K562 (cell line): ENCODE data around the gene CCDC106. TPM values are rescaled to one million over a fixed set of nuclear protein-coding genes. Genes with fewer than 3 reads are reported as not detected.

Experiments used
- ARID4B ChIP-seq: sonication (generic); formaldehyde crosslinking; IDR thresholded peaks from 2 replicates; pipeline ENCODE4 v1.8.0; 2022; ENCODE audit warnings: mild to moderate bottlenecking, missing genetic modification reagents
- ETS2 ChIP-seq: IDR thresholded peaks from 2 replicates; pipeline ENCODE4 v1.6.1; 2016; ENCODE audit warnings: borderline replicate concordance, missing genetic modification characterization, mild to moderate bottlenecking, moderate library complexity, missing compliant biosample characterization; ENCODE audit not compliant: poor library complexity, severe bottlenecking
- FOXK2 ChIP-seq, 2 experiments: fragments of 450-650 bp; IDR thresholded peaks in 1 of 2; conservative IDR thresholded peaks in 1 of 2; 2 replicates each; pipeline ENCODE4 v1.6.1; 2016; ENCODE audit warnings: low read depth in 2 of 2, mild to moderate bottlenecking in 1 of 2
- HIVEP1 ChIP-seq: fragments of 250-450 bp; sonication (Bioruptor Pico); IDR thresholded peaks from 2 replicates; pipeline ENCODE4 v1.4.0; 2020; ENCODE audit warnings: mild to moderate bottlenecking
- JUNB ChIP-seq: fragments of 450-650 bp; formaldehyde crosslinking; conservative IDR thresholded peaks from 2 replicates; pipeline ENCODE4 v1.4.0; 2020; ENCODE audit warnings: mild to moderate bottlenecking
- MCM5 ChIP-seq: fragments of 450-650 bp; IDR thresholded peaks from 2 replicates; pipeline ENCODE4 v1.6.1; 2016; ENCODE audit warnings: low read depth
- NR3C1 ChIP-seq: sonication (generic); formaldehyde crosslinking; IDR thresholded peaks from 2 replicates; pipeline ENCODE4 v1.8.1; 2022; ENCODE audit warnings: missing genetic modification reagents
- RFX5 ChIP-seq: IDR thresholded peaks from 2 replicates; pipeline ENCODE4 v1.6.1; 2011; ENCODE audit warnings: low read depth, mild to moderate bottlenecking, improper control_type of control experiment, low read length
- SNRNP70 ChIP-seq: fragments of 200-400 bp; formaldehyde crosslinking; optimal IDR thresholded peaks from 2 replicates; pipeline ENCODE3; 2017; ENCODE audit warnings: low read depth, low read length
- STAT5B ChIP-seq: fragments of 250-450 bp; sonication (Bioruptor Pico); IDR thresholded peaks from 2 replicates; pipeline ENCODE4 v1.8.0; 2021; ENCODE audit warnings: mild to moderate bottlenecking, inconsistent platforms
- ZNF239 ChIP-seq: fragments of 250-450 bp; sonication (Bioruptor Pico); IDR thresholded peaks from 2 replicates; pipeline ENCODE4 v1.4.0; 2020; ENCODE audit warnings: mild to moderate bottlenecking
- polyA plus RNA-seq, 8 experiments: library from polyadenylated mRNA; depleted of rRNA in 4 of 8; stranded (reverse) in 5 of 8; unstranded in 3 of 8; fragments of >200 nt; fragmentation: Nextera tagmentation in 2 of 8; fragmentation: Illumina TruSeq in 1 of 8; extraction: Ambion mirVana in 2 of 8; extraction: Trizol in 1 of 8; gene quantifications; 2 replicates each; pipeline versions ENCODE4 v1.2.1 to v1.2.3, GENCODE V29; 2011 to 2014; ENCODE audit warnings: inconsistent platforms in 1 of 8, missing spikeins in 1 of 8
- total RNA-seq, 7 experiments: library from RNA; depleted of rRNA in 6 of 7; stranded (reverse); fragments of >200 nt in 6 of 7; fragmentation: Illumina TruSeq in 2 of 7; extraction: Trizol in 2 of 7; gene quantifications; 2 replicates each; pipeline versions ENCODE4 v1.2.1 to v1.2.3, GENCODE V29; 2011 to 2021; ENCODE audit warnings: low replicate concordance in 1 of 7
- TF ChIP-seq, protein P1 (sequence below), 2 experiments: fragments of 450-650 bp; formaldehyde crosslinking in 1 of 2; IDR thresholded peaks; 2 replicates each; pipeline versions ENCODE4 v1.4.0 to v1.6.1; 2014 to 2020; ENCODE audit warnings: mild to moderate bottlenecking in 2 of 2, borderline replicate concordance in 1 of 2, low read depth in 1 of 2

The CCDC106 gene
- total and polyA plus RNA-seq, 9 of the 15 experiments (the other 6 are each of a cell fraction or from before 2014, with no cell fraction given) = 0.10 to 27.5 (median 15.0) TPM; not detected in 1

DNA sequence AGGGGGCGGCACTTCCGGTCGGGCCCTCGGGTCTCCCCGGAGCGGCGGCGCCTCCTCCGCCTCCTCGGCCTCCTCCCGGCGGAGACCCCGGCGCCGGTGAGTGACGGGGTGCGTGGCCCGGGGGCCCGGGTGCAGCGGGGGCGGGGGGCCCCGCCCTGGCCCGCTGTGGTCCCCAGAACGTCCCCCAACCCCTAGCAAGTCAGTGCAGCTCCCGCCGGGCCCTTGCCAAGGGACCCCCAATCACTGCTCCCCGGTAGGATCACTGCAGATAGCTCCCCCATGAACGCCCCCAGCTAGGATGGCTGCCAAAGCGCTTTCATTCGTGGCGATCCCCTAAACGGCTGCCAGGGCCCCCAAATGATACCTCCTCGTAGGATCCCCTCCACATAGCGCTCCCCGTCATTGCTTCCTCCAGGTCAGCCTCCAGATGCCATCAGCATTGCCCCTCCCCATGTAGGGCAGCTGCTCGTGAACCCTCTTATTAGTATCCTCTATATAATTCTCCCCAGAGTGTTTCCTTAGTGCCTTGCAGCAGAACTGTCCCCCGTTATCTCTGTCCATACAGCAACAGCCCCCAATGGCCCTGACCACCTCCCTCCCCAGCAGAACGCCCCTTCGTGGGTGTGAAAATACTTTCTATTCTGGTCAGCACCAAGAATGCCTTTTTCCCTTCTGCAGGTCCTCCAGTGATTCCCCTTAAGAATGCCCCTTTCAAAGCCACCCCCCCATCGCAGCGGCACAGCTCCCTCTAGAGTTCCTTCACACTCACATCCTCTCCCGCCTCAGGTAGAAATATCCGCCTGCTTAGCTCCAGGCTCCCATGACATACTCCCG, 42.2 kb upstream of the CCDC106 start, which contains the start of gene ZNF865 (continued):
- TF ChIP-seq, protein P1, sequence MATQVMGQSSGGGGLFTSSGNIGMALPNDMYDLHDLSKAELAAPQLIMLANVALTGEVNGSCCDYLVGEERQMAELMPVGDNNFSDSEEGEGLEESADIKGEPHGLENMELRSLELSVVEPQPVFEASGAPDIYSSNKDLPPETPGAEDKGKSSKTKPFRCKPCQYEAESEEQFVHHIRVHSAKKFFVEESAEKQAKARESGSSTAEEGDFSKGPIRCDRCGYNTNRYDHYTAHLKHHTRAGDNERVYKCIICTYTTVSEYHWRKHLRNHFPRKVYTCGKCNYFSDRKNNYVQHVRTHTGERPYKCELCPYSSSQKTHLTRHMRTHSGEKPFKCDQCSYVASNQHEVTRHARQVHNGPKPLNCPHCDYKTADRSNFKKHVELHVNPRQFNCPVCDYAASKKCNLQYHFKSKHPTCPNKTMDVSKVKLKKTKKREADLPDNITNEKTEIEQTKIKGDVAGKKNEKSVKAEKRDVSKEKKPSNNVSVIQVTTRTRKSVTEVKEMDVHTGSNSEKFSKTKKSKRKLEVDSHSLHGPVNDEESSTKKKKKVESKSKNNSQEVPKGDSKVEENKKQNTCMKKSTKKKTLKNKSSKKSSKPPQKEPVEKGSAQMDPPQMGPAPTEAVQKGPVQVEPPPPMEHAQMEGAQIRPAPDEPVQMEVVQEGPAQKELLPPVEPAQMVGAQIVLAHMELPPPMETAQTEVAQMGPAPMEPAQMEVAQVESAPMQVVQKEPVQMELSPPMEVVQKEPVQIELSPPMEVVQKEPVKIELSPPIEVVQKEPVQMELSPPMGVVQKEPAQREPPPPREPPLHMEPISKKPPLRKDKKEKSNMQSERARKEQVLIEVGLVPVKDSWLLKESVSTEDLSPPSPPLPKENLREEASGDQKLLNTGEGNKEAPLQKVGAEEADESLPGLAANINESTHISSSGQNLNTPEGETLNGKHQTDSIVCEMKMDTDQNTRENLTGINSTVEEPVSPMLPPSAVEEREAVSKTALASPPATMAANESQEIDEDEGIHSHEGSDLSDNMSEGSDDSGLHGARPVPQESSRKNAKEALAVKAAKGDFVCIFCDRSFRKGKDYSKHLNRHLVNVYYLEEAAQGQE (IDR thresholded peaks at IDR 0.05; ENCODE audit: borderline replicate concordance) = peak; percentile 81
- TF ChIP-seq, protein P1 (CRISPR knock-in tag; IDR thresholded peaks at IDR 0.05; ENCODE audit: low read depth) = no peak; the same call in 1 of the 2 replicates
- TF ChIP-seq ETS2 (tag) = no peak
- no peak for TF ChIP-seq JUNB
- TF ChIP-seq NR3C1 (CRISPR knock-in tag) = no peak
- no peak for TF ChIP-seq ZNF239 (CRISPR knock-in tag)
- 0 out of 4 replicates have a peak, but pooled peaks of 1 of the 2 experiments have one; percentile 8 for TF ChIP-seq FOXK2 (conservative IDR thresholded peaks at IDR 0.05 in 1 of 2, IDR thresholded peaks at IDR 0.05 in 1 of 2; ENCODE audit: low read depth in 2 of 2)
- peak; percentile 76 for TF ChIP-seq RFX5
- TF ChIP-seq ARID4B (CRISPR knock-in tag) = peak; percentile 29; the same call in 1 of the 2 replicates
- no peak for TF ChIP-seq STAT5B (CRISPR knock-in tag)
- TF ChIP-seq MCM5 = no peak
- no peak for TF ChIP-seq HIVEP1 (CRISPR knock-in tag)
- no peak for TF ChIP-seq SNRNP70
